Lower lobe of right lung (tissue), 2 donors: ENCODE data around the gene IAH1. TPM values are rescaled to one million over a fixed set of nuclear protein-coding genes. Genes with fewer than 3 reads are reported as not detected.

Experiments
- ATAC-seq, 2 donors: fragments of 200-7000 bp; cut with Tn5 transposase; one replicate each; pipeline ENCODE4 v1.9.1; 2020 to 2022; ENCODE audit warnings: mild to moderate bottlenecking in 2 of 2, moderate library complexity in 2 of 2
- DNase-seq: peaks from one replicate; pipeline ENCODE4 v3.0.0-alpha.2; 2020
- H3K27ac ChIP-seq: fragments of 200-600 bp; one replicate; pipeline ENCODE4 v1.8.0; 2022
- H3K27me3 ChIP-seq: fragments of 200-600 bp; one replicate; pipeline ENCODE4 v1.8.0; 2022; ENCODE audit warnings: low read depth
- H3K36me3 ChIP-seq: fragments of 200-600 bp; one replicate; pipeline ENCODE4 v1.8.0; 2022; ENCODE audit warnings: mild to moderate bottlenecking
- H3K4me1 ChIP-seq: fragments of 200-600 bp; one replicate; pipeline ENCODE4 v1.8.0; 2022
- H3K4me3 ChIP-seq: fragments of 200-600 bp; one replicate; pipeline ENCODE4 v1.8.0; 2022; ENCODE audit warnings: mild to moderate bottlenecking
- H3K9me3 ChIP-seq: fragments of 200-600 bp; one replicate; pipeline ENCODE4 v1.8.0; 2022
- CTCF ChIP-seq: fragments of 200-600 bp; IDR thresholded peaks from one replicate; pipeline ENCODE4 v1.8.0; 2022; ENCODE audit warnings: antibody characterized with exemption, mild to moderate bottlenecking
- intact Hi-C: fragments of 100-400 bp; cut with DNase I; formaldehyde crosslinking; loops from one replicate; pipeline ENCODE4 v1.11.0; 2022
- long read RNA-seq: library from polyadenylated mRNA; unstranded; transcript quantifications from one replicate; pipeline ENCODE4 v2.0.0, GENCODE V29; 2021
- total RNA-seq: library from RNA; stranded (reverse); fragmentation: NEBNext Ultra II Directional; extraction: Animal tissue kit (Norgen Biotek cat#: 25700); gene quantifications from one replicate; pipeline ENCODE4 v1.2.1, GENCODE V29; 2021
- donor health status: DM: no; HTN: yes; CAD: no; lungs with severe emphysema.

The IAH1 gene, protein sequence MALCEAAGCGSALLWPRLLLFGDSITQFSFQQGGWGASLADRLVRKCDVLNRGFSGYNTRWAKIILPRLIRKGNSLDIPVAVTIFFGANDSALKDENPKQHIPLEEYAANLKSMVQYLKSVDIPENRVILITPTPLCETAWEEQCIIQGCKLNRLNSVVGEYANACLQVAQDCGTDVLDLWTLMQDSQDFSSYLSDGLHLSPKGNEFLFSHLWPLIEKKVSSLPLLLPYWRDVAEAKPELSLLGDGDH
- 42.6 TPM for total RNA-seq
- long read RNA-seq, transcript IAH1-215 (6 exons, 1,266 nt) = major isoform, 24 of 52 reads
- long read RNA-seq, partial matches to known transcripts = 5 of 52 reads
- long read RNA-seq, other reads (novel, unspliced or antisense) = 21 of 52 reads

DNA sequence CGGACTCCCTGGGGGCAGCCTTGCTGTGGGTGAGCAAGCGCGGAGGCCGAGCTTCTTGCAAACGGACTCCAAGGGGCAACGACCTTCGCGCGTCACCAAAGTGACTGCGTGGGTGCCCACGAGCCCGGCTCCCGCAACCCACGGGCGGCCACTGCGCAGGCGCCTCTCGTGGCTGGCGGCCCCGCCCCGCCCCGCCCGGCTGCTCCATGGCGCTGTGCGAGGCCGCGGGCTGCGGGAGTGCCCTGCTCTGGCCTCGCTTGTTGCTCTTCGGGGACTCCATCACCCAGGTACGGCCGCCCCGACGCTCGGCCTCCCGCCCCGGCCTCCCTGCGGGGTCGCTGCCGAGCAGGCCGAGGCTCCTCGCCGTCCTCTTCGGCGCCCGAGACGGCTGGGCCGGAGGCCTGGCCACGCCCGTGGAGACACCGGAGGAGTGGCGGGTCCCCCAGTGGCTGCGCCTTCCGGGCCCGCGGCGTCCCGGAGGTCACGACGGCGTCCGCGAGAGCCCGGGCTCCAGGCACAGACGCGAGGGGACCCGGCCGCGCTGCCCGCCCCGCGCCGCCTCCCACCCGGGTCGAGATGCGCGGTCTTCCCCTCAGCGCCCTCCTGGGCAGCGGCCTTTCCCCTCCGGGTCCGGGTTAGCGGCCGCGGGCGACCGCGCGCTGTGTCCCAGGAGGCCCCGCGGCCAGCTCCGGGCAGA is at the start of gene IAH1:
Gene IAH1 (plus strand): TSS at position 191 of the 697 bp plus-strand sequence. CDS start 16 bp downstream, at position 207.
- intact Hi-C loops = no loop called here
- no peaks in the 10 kb centered on the region for H3K27me3 ChIP-seq
- peak; percentile 83 for DNase-seq
- peak within 1 kb of the TSS; percentile 89 for H3K4me3 ChIP-seq
- peak within 1 kb of the TSS; percentile 94 for H3K27ac ChIP-seq
- H3K36me3 ChIP-seq = peaks cover 14% of the 10 kb centered on the region
- no peak for TF ChIP-seq CTCF
- H3K4me1 ChIP-seq = peaks cover 33% of the 10 kb centered on the region
- ATAC-seq = peak; percentile 95 to 96
- no peaks in the 10 kb centered on the region for H3K9me3 ChIP-seq

DNA sequence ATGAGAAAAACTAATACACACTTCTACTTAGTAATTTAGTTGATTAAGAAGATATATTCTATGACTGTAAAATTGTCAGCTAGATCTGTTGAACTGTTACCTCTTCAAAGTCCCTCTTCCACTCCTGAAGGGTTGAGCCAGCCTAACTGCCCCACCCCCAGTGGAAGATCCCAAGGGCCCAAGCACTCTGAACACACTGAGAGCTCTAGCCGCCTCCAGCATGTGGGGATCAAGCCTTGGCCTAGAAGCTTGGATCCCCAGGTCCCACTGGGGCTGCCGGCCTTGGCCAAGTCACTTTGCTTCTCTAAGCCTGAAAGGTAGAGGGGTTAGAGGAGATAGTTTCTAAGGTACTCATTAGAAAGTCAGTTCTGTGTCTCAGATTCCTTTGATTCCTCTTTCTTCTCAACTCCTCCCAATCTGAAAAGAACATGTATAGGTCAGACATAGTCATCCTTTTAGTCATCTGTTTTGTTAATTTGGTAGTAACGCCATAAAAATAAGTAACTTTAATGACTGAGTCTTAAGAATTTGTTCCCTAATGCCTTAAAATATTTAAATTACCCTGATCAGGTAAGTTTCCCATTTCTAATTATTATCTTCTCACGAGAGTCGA is 45.3 kb upstream of the IAH1 start:
- intact Hi-C loops = no loop called here
- Histone ChIP-seq H3K4me3 (no peak overlapping the region), H3K27ac (no peak overlapping the region), H3K36me3 (peaks cover 52% of the 10 kb centered on the region), H3K9me3 (no peaks in the 10 kb centered on the region), H3K4me1 (peaks cover 9% of the 10 kb centered on the region), H3K27me3 (no peaks in the 10 kb centered on the region)
- no peak for ATAC-seq
- TF ChIP-seq CTCF = no peak
- no peak for DNase-seq

DNA sequence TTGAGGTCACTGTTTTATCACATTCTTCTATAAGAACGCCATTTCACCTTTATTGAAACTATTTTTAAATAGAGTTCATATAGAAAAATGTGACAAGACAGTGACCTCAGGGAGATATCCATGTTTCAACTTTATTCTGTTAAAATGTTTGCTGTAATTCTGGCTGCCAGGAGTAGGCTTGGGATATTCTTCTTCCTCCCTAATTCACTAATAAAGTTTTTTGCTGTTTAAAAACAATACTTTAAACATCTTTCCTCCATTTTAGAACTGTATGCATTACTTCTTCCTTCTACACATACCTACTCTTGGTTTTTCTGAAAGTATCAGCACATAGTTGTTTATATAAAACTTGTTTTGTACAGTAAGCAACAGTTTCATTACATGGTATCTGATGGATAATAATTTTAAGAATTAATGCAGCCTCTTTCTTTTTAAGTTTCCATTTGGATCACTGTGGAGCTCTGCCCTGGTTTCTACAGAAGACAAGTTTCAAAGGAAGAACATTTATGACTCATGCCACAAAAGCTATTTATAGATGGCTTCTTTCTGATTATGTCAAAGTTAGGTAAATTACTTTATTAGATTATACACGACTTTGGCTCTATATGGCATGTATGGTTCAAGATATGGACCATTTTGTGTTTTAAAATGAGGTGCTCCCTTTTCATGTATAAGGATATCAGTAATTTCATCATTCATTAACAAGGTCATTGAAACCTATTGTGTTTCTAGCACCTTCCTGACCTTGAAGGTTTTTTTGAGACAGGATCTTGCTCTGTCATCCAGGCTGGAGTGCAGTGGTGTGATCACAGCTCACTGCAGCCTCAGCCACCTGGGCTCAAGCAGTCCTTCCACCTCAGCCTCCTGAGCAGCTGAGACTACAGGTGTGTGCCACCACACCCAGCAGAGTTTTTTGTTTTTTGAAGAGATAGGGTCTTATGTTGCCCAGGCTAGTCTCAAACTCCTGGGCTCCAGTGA is 43.7 kb upstream of the IAH1 start:
- TF ChIP-seq CTCF = no peak
- DNase-seq = no peak
- Histone ChIP-seq H3K27ac (no peak overlapping the region), H3K36me3 (peaks cover 66% of the 10 kb centered on the region), H3K9me3 (no peaks in the 10 kb centered on the region), H3K4me1 (no peaks in the 10 kb centered on the region), H3K4me3 (no peak overlapping the region), H3K27me3 (no peaks in the 10 kb centered on the region)
- intact Hi-C loops = no loop called here
- no peak for ATAC-seq

DNA sequence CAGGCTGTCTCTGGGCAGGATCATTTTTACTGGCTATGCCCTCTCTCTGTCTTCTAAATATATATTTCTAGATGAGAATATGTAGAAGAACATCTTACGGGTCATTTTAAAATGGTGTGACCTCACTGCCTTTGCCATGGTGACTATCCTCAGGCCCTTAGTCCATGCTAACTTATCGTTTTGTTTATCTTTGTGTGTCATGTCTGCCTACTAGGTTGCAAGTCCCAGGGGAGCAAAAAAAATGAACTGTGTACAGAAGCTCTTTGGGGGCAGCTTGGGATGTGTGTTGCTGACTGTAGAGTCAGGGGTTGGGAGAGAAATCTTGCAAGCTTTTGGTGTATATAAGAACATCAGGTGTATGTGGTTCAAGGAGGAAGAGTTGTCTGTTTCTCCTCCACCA is 39.9 kb upstream of the IAH1 start:
- TF ChIP-seq CTCF = no peak
- Histone ChIP-seq H3K27ac (no peak overlapping the region), H3K36me3 (peaks cover 99% of the 10 kb centered on the region), H3K4me1 (no peaks in the 10 kb centered on the region), H3K27me3 (no peaks in the 10 kb centered on the region), H3K4me3 (no peak overlapping the region), H3K9me3 (no peaks in the 10 kb centered on the region)
- intact Hi-C loops = no loop called here
- ATAC-seq (no peak), DNase-seq (no peak)

DNA sequence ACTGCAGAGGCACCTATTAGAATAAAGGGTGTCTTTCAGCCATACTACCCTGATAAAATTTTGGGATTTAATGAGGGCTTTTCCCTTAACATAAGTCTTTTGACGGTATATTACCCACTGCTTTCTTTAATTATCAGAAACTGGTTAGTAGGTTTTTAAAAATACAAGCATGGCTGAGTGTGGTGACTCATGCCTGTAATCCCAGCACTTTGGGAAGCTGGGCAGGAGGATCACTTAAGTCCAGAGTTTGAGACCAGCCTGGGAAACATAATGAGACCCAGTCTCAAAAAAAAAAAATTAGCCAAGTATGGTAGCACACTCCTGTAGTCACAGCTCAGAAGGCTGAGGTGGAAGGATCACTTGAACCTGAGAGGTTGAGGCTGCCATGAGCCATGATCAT is 34.8 kb upstream of the IAH1 start:
- no peak for ATAC-seq
- H3K36me3 ChIP-seq = peaks cover 88% of the 10 kb centered on the region
- intact Hi-C loops = no loop called here

More for the DNA sequence above, 34.8 kb upstream of the IAH1 start:
- H3K27ac ChIP-seq = no peak overlapping the region
- no peaks in the 10 kb centered on the region for H3K27me3 ChIP-seq
- no peak for TF ChIP-seq CTCF
- H3K9me3 ChIP-seq = no peaks in the 10 kb centered on the region
- no peaks in the 10 kb centered on the region for H3K4me1 ChIP-seq
- no peak overlapping the region for H3K4me3 ChIP-seq
- DNase-seq = no peak
